Measurements from ENCODE around the gene NCR3LG1.

Gene NCR3LG1

GRCh38 chr11:17408026-17408425, 56.4 kb downstream of the NCR3LG1 start:
- TF ChIP-seq POLR2AphosphoS5 (IDR thresholded peaks at IDR 0.05; ENCODE audit: low read depth, low read length) (no peak), SIN3A (IDR thresholded peaks at IDR 0.05; ENCODE audit: borderline replicate concordance, insufficient read depth, low read length) (no peak), FOXP2 (optimal IDR thresholded peaks at IDR 0.05; ENCODE audit: borderline replicate concordance, extremely low read depth, extremely low read length, insufficient read depth) (no peak), TAF1 (IDR thresholded peaks at IDR 0.05; ENCODE audit: borderline replicate concordance, insufficient read depth, low read length) (no peak), REST (IDR thresholded peaks at IDR 0.05; ENCODE audit: insufficient read depth in 1 of 2, low read depth in 2 of 2, low read length in 2 of 2) (no peak)

- TF ChIP-seq REST (IDR thresholded peaks at IDR 0.05; ENCODE audit: insufficient read depth in 1 of 2, low read depth in 2 of 2, low read length in 2 of 2) = no peak
- TF ChIP-seq POLR2AphosphoS5 (IDR thresholded peaks at IDR 0.05; ENCODE audit: low read depth, low read length) = no peak
- no peak for TF ChIP-seq SIN3A (IDR thresholded peaks at IDR 0.05; ENCODE audit: borderline replicate concordance, insufficient read depth, low read length)
- no peak for TF ChIP-seq FOXP2 (optimal IDR thresholded peaks at IDR 0.05; ENCODE audit: borderline replicate concordance, extremely low read depth, extremely low read length, insufficient read depth)
- no peak for TF ChIP-seq TAF1 (IDR thresholded peaks at IDR 0.05; ENCODE audit: borderline replicate concordance, insufficient read depth, low read length)
Observed at GRCh38 chr11:17408641-17409040, 57.0 kb downstream of the NCR3LG1 start.

GRCh38 chr11:17410606-17411379, 59.2 kb downstream of the NCR3LG1 start:
- no peak for TF ChIP-seq TAF1 (IDR thresholded peaks at IDR 0.05; ENCODE audit: borderline replicate concordance, insufficient read depth, low read length)
- no peak for TF ChIP-seq SIN3A (IDR thresholded peaks at IDR 0.05; ENCODE audit: borderline replicate concordance, insufficient read depth, low read length)
- TF ChIP-seq REST (IDR thresholded peaks at IDR 0.05; ENCODE audit: insufficient read depth in 1 of 2, low read depth in 2 of 2, low read length in 2 of 2) = no peak
- TF ChIP-seq FOXP2 (optimal IDR thresholded peaks at IDR 0.05; ENCODE audit: borderline replicate concordance, extremely low read depth, extremely low read length, insufficient read depth) = no peak
- TF ChIP-seq POLR2AphosphoS5 (IDR thresholded peaks at IDR 0.05; ENCODE audit: low read depth, low read length) = no peak

- no peak for TF ChIP-seq TAF1 (IDR thresholded peaks at IDR 0.05; ENCODE audit: borderline replicate concordance, insufficient read depth, low read length)
- no peak for TF ChIP-seq SIN3A (IDR thresholded peaks at IDR 0.05; ENCODE audit: borderline replicate concordance, insufficient read depth, low read length)
Observed at GRCh38 chr11:17411418-17411817, 59.8 kb downstream of the NCR3LG1 start.

GRCh38 chr11:17412488-17413180, 61.0 kb downstream of the NCR3LG1 start:
- no peak for TF ChIP-seq TAF1 (IDR thresholded peaks at IDR 0.05; ENCODE audit: borderline replicate concordance, insufficient read depth, low read length)
- TF ChIP-seq POLR2AphosphoS5 (IDR thresholded peaks at IDR 0.05; ENCODE audit: low read depth, low read length) = no peak
- TF ChIP-seq SIN3A (IDR thresholded peaks at IDR 0.05; ENCODE audit: borderline replicate concordance, insufficient read depth, low read length) = no peak
- no peak for TF ChIP-seq REST (IDR thresholded peaks at IDR 0.05; ENCODE audit: insufficient read depth in 1 of 2, low read depth in 2 of 2, low read length in 2 of 2)
- no peak for TF ChIP-seq FOXP2 (optimal IDR thresholded peaks at IDR 0.05; ENCODE audit: borderline replicate concordance, extremely low read depth, extremely low read length, insufficient read depth)
